Transverse colon (tissue), 4 donors: ENCODE measurements around the gene CARF. TPM values are rescaled to one million over a fixed set of nuclear protein-coding genes. Genes with fewer than 3 reads are reported as not detected.
A peak's percentile ranks its signal among the peaks of the same experiment; 100 is the strongest.

Experiments
- DNase-seq: peaks from one replicate; pipeline ENCODE4 v3.0.0-alpha.2; 2019
- H3K27ac ChIP-seq, 4 donors: fragments of 200-600 bp; sonication (generic); 2 replicates each; pipeline ENCODE4 v1.5.1; 2016 to 2018; ENCODE audit warnings: inconsistent platforms in 4 of 4
- H3K27me3 ChIP-seq: fragments of 200-600 bp; sonication (generic); 2 replicates; pipeline ENCODE4 v1.5.1; 2017; ENCODE audit warnings: inconsistent platforms
- H3K36me3 ChIP-seq, 4 donors: fragments of 200-600 bp; sonication (generic); 2 replicates each; pipeline ENCODE4 v1.5.1; 2017 to 2019; ENCODE audit warnings: inconsistent platforms in 4 of 4
- H3K4me1 ChIP-seq, 4 donors: fragments of 200-600 bp; sonication (generic); 2 replicates each; pipeline ENCODE4 v1.5.1; 2017 to 2020; ENCODE audit warnings: inconsistent platforms in 4 of 4
- H3K4me3 ChIP-seq, 4 donors: fragments of 200-600 bp; sonication (generic); 1 replicate in 1 of 4; 2 replicates in 3 of 4; pipeline versions ENCODE4 v1.5.1 to v1.6.1; 2017 to 2019; ENCODE audit warnings: inconsistent platforms in 4 of 4
- H3K9me3 ChIP-seq, 2 donors: fragments of 200-600 bp; sonication (generic); 2 replicates each; pipeline ENCODE4 v1.5.1; 2017 to 2019; ENCODE audit warnings: inconsistent platforms in 2 of 2
- EP300 ChIP-seq: sonication (generic); formaldehyde crosslinking; IDR thresholded peaks from one replicate; pipeline ENCODE4 v1.6.1; 2017; ENCODE audit warnings: antibody characterized with exemption, low read depth
- POLR2A ChIP-seq: fragments of 450-650 bp; IDR thresholded peaks from one replicate; pipeline ENCODE4 v1.6.1; 2016; ENCODE audit warnings: antibody characterized with exemption, mild to moderate bottlenecking, moderate library complexity
- POLR2AphosphoS5 ChIP-seq, 3 donors: sonication (generic); formaldehyde crosslinking; IDR thresholded peaks; one replicate each; pipeline ENCODE4 v1.6.1; 2016; ENCODE audit warnings: antibody characterized with exemption in 3 of 3
- WGBS, 2 donors: methylation state at CpG; one replicate each; pipeline ENCODE4 v1.1.5; 2018; ENCODE audit warnings: low coverage in 1 of 2; 5-methylcytosine and 5-hydroxymethylcytosine counted together
- in situ Hi-C, 4 donors: fragments of 200-750 bp; cut with MboI; loops; one replicate each; pipeline versions ENCODE4 v1.15.0 to v1.15.1; 2017; ENCODE audit warnings: low sequenced_read_pairs in 3 of 4, low pct_ligation_motif_present in 1 of 4, low pct_unique_long_range_greater_than_20kb in 1 of 4
- intact Hi-C: fragments of 100-400 bp; cut with DNase I; formaldehyde crosslinking; loops from one replicate; pipeline ENCODE4 v1.15.1; 2023; ENCODE audit warnings: low total_unique reads
- total RNA-seq, 4 donors: library from RNA; depleted of rRNA; stranded (reverse); fragments of >200 nt; gene quantifications; one replicate each; pipeline ENCODE4 v1.1.0, GENCODE V29; 2016
- TF ChIP-seq, protein P1 (sequence below), 5 experiments: fragments of 200-600 bp in 3 of 5; fragments of 450-650 bp in 2 of 5; sonication (generic) in 3 of 5; IDR thresholded peaks; 1 replicate in 2 of 5; 2 replicates in 3 of 5; pipeline ENCODE4 v1.5.1; 2016 to 2017; ENCODE audit warnings: antibody characterized with exemption in 5 of 5, inconsistent platforms in 3 of 5, mild to moderate bottlenecking in 2 of 5, moderate library complexity in 1 of 5

The CARF gene
- total RNA-seq, 4 donors from 2014 or later: 11.0 to 98.4 (median 54.8) TPM

DNA sequence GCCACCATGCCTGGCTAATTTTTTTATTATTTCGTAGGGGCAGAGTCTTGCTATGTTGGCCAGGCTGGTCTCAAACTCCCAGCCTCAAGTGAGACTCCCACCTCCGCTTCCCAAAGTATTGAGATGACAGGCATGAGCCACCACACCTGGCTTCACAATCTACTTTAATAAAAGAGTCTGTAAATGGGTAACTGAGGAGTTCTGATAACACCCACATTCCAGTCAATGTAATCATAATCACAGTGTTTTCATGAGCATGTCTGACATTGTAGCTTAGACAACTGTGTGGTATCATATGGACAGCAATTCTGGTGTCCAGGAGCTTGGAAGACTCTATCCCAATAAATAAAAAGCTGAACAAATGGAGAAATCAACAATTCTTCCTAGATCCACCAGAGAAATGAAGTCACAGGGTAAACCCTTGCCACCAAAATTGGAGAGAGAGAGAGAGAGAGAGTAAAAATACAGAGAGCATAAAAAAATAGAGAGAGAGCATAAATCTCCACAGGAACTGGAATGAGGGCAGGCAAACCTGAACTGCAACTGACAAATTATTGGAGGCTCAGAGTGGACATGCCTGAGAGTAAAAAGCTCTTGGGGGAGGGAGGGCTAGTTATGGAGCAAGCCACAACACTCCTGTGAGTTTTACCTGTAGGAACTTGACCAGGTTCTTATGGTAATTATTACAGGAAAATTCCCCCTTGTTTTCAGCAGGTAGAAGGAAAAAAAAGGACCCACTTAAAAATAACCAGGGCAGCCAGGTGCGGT lies 90.2 kb downstream of the CARF start:
- DNase-seq: no peak

DNA sequence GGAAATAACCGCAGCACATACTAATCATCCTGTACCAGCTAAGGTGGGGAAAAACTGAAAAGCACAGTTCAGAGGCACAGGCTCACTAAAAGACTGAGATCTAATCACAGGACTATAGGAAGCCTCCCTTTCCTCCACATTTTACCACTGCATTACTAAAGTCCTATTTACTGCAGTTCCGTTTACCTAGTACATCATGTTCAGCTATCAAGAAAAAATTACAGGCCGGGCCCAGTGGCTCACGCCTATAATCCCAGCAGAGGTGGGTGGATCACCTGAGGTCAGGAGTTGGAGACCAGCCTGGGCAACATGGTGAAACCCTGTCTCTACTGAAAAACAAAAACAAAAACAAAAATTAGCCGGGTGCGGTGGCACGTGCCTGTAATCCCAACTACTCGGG lies 91.6 kb downstream of the CARF start:
- H3K27ac ChIP-seq: no peak overlapping the region
- intact Hi-C loops: no loop called here
- no peaks in the 10 kb centered on the region for H3K9me3 ChIP-seq
- no peak overlapping the region for H3K4me3 ChIP-seq
- peaks cover 0 to 9% (median 0%) of the 10 kb centered on the region in 4 donors for H3K4me1 ChIP-seq
- no peak for DNase-seq
- no peak for TF ChIP-seq EP300
- TF ChIP-seq, protein P1, sequence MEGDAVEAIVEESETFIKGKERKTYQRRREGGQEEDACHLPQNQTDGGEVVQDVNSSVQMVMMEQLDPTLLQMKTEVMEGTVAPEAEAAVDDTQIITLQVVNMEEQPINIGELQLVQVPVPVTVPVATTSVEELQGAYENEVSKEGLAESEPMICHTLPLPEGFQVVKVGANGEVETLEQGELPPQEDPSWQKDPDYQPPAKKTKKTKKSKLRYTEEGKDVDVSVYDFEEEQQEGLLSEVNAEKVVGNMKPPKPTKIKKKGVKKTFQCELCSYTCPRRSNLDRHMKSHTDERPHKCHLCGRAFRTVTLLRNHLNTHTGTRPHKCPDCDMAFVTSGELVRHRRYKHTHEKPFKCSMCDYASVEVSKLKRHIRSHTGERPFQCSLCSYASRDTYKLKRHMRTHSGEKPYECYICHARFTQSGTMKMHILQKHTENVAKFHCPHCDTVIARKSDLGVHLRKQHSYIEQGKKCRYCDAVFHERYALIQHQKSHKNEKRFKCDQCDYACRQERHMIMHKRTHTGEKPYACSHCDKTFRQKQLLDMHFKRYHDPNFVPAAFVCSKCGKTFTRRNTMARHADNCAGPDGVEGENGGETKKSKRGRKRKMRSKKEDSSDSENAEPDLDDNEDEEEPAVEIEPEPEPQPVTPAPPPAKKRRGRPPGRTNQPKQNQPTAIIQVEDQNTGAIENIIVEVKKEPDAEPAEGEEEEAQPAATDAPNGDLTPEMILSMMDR (IDR thresholded peaks at IDR 0.05): no peak
- no peak for TF ChIP-seq POLR2AphosphoS5 (IDR thresholded peaks at IDR 0.05)
- no peak for TF ChIP-seq POLR2A
- no peaks in the 10 kb centered on the region for H3K27me3 ChIP-seq
- in situ Hi-C loops: no loop called here
- H3K36me3 ChIP-seq: no peaks in the 10 kb centered on the region
- WGBS, 2 donors: 73 to 83% methylated on average over 7 to 8 of the region's 8 CpGs

More for the DNA sequence above, 90.2 kb downstream of the CARF start:
- intact Hi-C loops (no loop called here), in situ Hi-C loops (no loop called here)
- Histone ChIP-seq H3K4me1 (peaks cover 0 to 9% (median 0%) of the 10 kb centered on the region in 4 donors), H3K9me3 (no peaks in the 10 kb centered on the region), H3K27me3 (no peaks in the 10 kb centered on the region), H3K27ac (peak overlapping the region in 2 of 4 donors; percentile 29 to 47), H3K4me3 (no peak overlapping the region), H3K36me3 (no peaks in the 10 kb centered on the region)
- TF ChIP-seq POLR2A (no peak), POLR2AphosphoS5 (IDR thresholded peaks at IDR 0.05) (no peak), EP300 (no peak)
- TF ChIP-seq, protein P1 (IDR thresholded peaks at IDR 0.05): no peak
- WGBS, 2 donors: 83 to 89% methylated on average over 1 to 3 of the region's 3 CpGs

DNA sequence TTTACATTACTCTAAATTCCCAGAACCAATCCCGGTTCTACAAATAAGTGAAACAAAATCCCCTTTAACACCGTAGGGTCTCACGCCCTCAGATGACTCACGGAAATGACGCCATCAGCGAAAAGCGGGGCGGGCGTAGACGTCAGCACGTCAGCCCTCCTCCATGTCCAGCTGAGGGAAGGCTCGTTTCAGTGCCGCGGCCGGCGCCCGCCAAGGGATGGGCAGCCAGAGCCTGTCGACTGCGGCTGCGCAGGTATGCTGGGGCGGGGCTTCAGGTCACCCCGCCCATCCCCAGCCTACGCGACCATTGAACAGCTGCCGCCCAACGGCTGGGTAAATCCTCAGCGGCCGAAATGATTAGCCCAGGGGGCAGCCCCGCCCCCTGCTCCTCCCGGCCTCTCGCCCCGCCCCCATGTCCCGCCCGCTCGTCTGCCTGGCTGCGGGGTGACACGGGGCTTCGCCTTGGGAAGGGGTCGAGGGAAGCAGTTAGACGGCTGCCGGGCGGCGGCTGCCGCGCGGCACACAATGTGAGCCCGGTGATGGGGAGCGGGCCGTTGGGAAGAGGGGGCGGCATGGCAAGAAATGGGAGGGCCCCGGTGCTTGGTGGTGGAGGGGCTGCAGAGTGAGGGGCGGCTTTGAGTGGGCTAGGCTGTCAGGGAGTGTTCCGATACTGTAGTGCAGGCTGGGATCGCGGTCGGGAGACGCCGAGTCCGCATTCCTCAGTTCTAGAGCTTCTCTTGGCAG lies 102.6 kb downstream of the CARF start, which contains the start of gene NBEAL1:
NBEAL1 (plus strand) TSS at position 420 of the 744 bp plus-strand sequence. CDS start 1,510 bp downstream, outside the sequence.
- 0 to 1% methylated on average over 1 to 35 of the region's 59 CpGs for WGBS, 2 donors
- peak; percentile 87 to 94 (median 90) for TF ChIP-seq POLR2AphosphoS5 (IDR thresholded peaks at IDR 0.05)
- TF ChIP-seq, protein P1 (IDR thresholded peaks at IDR 0.05): no peak
- TF ChIP-seq POLR2A: peak; percentile 95
- TF ChIP-seq EP300: no peak
- in situ Hi-C loops (no loop called here), intact Hi-C loops (no loop called here)
- peaks cover 4 to 51% (median 29%) of the 10 kb centered on the region in 4 donors for H3K4me1 ChIP-seq
- peak; percentile 99 for DNase-seq
- H3K27ac ChIP-seq: peak within 1 kb of the TSS; percentile 96 to 98 (median 96)
- H3K4me3 ChIP-seq: peak within 1 kb of the TSS; percentile 68 to 91 (median 81)
- no peaks in the 10 kb centered on the region for H3K9me3 ChIP-seq
- H3K36me3 ChIP-seq: no peaks in the 10 kb centered on the region
- H3K27me3 ChIP-seq: no peaks in the 10 kb centered on the region

DNA sequence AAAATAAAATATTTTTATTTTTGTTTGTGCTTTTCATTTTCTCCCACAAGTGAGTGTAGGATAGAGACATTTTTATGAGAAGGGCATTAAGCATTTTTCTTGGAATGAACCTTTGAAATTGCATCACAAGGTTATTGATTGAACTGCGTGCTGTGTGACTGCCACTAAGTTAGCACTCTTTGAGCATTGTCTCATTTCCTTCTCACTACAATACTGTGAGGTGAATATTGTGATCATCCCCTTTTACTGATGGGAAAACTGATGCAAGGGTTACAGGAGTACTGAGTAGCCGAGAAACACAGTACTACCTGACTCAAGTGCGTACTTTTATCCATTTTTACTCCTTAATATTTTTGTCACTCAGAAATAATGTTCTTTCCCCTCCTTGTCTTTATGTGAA lies 104.6 kb downstream of the CARF start:
- intact Hi-C loops (no loop called here), in situ Hi-C loops (no loop called here)
- Histone ChIP-seq H3K9me3 (no peaks in the 10 kb centered on the region), H3K27me3 (no peaks in the 10 kb centered on the region), H3K4me1 (peaks cover 7 to 72% (median 43%) of the 10 kb centered on the region in 4 donors), H3K27ac (peak overlapping the region; percentile 96 to 98 (median 96)), H3K4me3 (peak overlapping the region in 3 of 4 donors; percentile 16 to 91 (median 84)), H3K36me3 (no peaks in the 10 kb centered on the region)
- TF ChIP-seq POLR2A (no peak), POLR2AphosphoS5 (IDR thresholded peaks at IDR 0.05) (peak in 1 of 3 donors; percentile 29)
- no peak for DNase-seq
- WGBS, 2 donors: 40 to 42% methylated on average over 3 of the region's 3 CpGs
